ENCODE results near the gene CD22. TPM values are rescaled to one million over a fixed set of nuclear protein-coding genes. Genes with fewer than 3 reads are reported as not detected.

Gene CD22
- total and polyA plus RNA-seq, 2 of the 4 experiments (the other 2 are of a cell fraction) = 0.18 to 0.22 TPM

DNA sequence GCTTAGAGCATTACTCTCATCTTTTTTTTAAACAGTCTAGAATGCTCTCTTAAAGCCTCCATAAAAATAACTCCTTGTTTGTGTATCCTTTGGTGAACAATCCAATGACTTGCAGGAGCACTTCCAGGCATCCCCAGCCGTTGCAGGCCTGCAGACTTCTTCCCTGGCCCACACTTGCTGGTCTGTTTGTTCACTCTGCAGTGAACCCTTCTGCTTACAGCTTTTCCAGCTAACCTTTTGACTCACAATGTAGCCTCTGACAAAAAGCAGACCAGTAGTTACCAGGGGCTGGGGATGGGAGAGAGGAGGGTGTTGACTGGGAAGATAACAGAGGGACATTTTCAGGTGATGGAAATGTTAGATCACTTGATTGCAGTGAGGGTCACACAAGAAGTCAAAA lies 51.0 kb downstream of the CD22 start:
- Histone ChIP-seq H2BK20ac (ENCODE audit: low read depth, low read length) (no peak overlapping the region), H2AK9ac (replicated peaks; ENCODE audit: low read depth, low read length, poor library complexity) (no peak overlapping the region), H3K4me2 (ENCODE audit: low read depth, low read length) (no peak overlapping the region), H2BK5ac (ENCODE audit: low read depth, low read length, poor library complexity, severe bottlenecking) (no peak overlapping the region), H3K36me3 (ENCODE audit: control insufficient read depth, insufficient read depth, low read length) (no peaks in the 10 kb centered on the region), H2BK15ac (ENCODE audit: low read depth, low read length) (no peak overlapping the region), H3K18ac (ENCODE audit: low read depth, low read length) (no peak overlapping the region), H4K8ac (ENCODE audit: low read depth in 2 of 2, low read length in 2 of 2) (no peak overlapping the region), H3K9ac (ENCODE audit: low read depth, low read length) (no peak overlapping the region), H3K4me3 (ENCODE audit: insufficient read depth, low read depth, low read length) (no peak overlapping the region), H3K79me1 (ENCODE audit: low read depth in 1 of 2, low read length in 2 of 2) (no peaks in the 10 kb centered on the region), H3K9me3 (ENCODE audit: control insufficient read depth, insufficient read depth, low read length) (peaks cover 3% of the 10 kb centered on the region), H2AFZ (replicated peaks; ENCODE audit: low read length, poor library complexity) (no peak overlapping the region), H3K27ac (ENCODE audit: insufficient read depth, low read length) (no peak overlapping the region), H3K27me3 (ENCODE audit: control insufficient read depth, insufficient read depth, low read length) (peaks cover 4% of the 10 kb centered on the region), H2AK5ac (ENCODE audit: low read depth, low read length) (no peak overlapping the region), H4K91ac (ENCODE audit: insufficient read depth, low read depth, low read length) (no peak overlapping the region), H3K56ac (ENCODE audit: extremely low read depth, insufficient read depth, low read length) (no peak overlapping the region), H3K4ac (ENCODE audit: low read depth, low read length) (no peak overlapping the region), H2BK120ac (ENCODE audit: low read depth, low read length) (no peak overlapping the region), H3K9me1 (ENCODE audit: insufficient read depth, low read length) (no peaks in the 10 kb centered on the region), H3K14ac (replicated peaks; ENCODE audit: low read depth, low read length) (no peak overlapping the region), H3K4me1 (ENCODE audit: control insufficient read depth, insufficient read depth, low read length) (no peaks in the 10 kb centered on the region), H3K23ac (ENCODE audit: low read depth, low read length) (no peak overlapping the region), H4K20me1 (ENCODE audit: insufficient read depth, low read length) (no peaks in the 10 kb centered on the region), H4K5ac (ENCODE audit: low read depth, low read length) (no peak overlapping the region)
- no TSS peak for BruUV-seq (replicated peaks)
- CTCF ChIA-PET = no interaction called here
- in situ Hi-C loops (cut with MboI; ENCODE audit: low sequenced_read_pairs) (no loop called here), intact Hi-C loops (cut with micrococcal nuclease) (no loop called here), dilution Hi-C loops (cut with HindIII; ENCODE audit: low sequenced_read_pairs, unreplicated experiment) (no loop called here)
- no peak for TF ChIP-seq FOS (IDR thresholded peaks at IDR 0.05; ENCODE audit: low read depth, low read length)
- TF ChIP-seq, protein P1, sequence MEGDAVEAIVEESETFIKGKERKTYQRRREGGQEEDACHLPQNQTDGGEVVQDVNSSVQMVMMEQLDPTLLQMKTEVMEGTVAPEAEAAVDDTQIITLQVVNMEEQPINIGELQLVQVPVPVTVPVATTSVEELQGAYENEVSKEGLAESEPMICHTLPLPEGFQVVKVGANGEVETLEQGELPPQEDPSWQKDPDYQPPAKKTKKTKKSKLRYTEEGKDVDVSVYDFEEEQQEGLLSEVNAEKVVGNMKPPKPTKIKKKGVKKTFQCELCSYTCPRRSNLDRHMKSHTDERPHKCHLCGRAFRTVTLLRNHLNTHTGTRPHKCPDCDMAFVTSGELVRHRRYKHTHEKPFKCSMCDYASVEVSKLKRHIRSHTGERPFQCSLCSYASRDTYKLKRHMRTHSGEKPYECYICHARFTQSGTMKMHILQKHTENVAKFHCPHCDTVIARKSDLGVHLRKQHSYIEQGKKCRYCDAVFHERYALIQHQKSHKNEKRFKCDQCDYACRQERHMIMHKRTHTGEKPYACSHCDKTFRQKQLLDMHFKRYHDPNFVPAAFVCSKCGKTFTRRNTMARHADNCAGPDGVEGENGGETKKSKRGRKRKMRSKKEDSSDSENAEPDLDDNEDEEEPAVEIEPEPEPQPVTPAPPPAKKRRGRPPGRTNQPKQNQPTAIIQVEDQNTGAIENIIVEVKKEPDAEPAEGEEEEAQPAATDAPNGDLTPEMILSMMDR (conservative IDR thresholded peaks at IDR 0.05; ENCODE audit: low read depth, low read length) = no peak
- no peak for TF ChIP-seq RCOR1 (IDR thresholded peaks at IDR 0.05; ENCODE audit: insufficient replicate concordance, low read length)
- no peak for TF ChIP-seq MXI1 (IDR thresholded peaks at IDR 0.05; ENCODE audit: borderline replicate concordance, low read depth, low read length)
- TF ChIP-seq CHD1 (IDR thresholded peaks at IDR 0.05; ENCODE audit: low read depth, low read length) = no peak
- TF ChIP-seq CEBPB (IDR thresholded peaks at IDR 0.05; ENCODE audit: low read depth, low read length) = no peak
- no peak for TF ChIP-seq POLR2A (IDR thresholded peaks at IDR 0.05; ENCODE audit: low read depth, low read length)
- POLR2A ChIA-PET (ENCODE audit: unreplicated experiment) = no interaction called here
- WGBS, 2 experiments (ENCODE audit: extremely low coverage in 2 of 2, insufficient read length in 1 of 2) = no CpG with 5 or more reads among the region's 1 CpG
- no peak for DNase-seq
- no peak for ATAC-seq (ENCODE audit: low read depth)

Data from IMR-90 (cell line).